ENCODE measurements around the gene TBX15.

TBX15 gene

DNA sequence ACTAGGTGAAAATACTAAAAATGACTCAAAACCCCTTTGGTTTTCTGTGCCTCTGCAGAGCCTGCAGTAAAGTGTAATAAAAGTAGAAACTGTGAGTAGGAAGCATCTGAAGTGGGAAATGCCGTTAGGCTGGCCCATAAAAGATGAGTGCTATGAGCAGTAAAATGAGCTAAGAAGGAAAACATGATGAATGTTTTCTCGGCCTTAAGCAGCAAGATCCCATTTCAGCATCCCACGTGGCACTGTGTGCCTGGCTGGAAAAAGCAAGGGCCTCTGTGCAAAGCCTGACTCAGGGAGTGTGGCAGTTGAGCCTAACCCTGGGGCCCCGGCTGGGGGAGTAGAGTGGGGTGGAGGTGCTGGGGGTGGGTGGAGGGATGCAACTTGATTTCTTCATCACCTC lies 109.5 kb downstream of the TBX15 start:
- TF ChIP-seq, protein P1, sequence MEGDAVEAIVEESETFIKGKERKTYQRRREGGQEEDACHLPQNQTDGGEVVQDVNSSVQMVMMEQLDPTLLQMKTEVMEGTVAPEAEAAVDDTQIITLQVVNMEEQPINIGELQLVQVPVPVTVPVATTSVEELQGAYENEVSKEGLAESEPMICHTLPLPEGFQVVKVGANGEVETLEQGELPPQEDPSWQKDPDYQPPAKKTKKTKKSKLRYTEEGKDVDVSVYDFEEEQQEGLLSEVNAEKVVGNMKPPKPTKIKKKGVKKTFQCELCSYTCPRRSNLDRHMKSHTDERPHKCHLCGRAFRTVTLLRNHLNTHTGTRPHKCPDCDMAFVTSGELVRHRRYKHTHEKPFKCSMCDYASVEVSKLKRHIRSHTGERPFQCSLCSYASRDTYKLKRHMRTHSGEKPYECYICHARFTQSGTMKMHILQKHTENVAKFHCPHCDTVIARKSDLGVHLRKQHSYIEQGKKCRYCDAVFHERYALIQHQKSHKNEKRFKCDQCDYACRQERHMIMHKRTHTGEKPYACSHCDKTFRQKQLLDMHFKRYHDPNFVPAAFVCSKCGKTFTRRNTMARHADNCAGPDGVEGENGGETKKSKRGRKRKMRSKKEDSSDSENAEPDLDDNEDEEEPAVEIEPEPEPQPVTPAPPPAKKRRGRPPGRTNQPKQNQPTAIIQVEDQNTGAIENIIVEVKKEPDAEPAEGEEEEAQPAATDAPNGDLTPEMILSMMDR (IDR thresholded peaks at IDR 0.05; ENCODE audit: low read depth, low read length, poor library complexity, severe bottlenecking) = no peak
- TF ChIP-seq EZH2phosphoT487 (IDR thresholded peaks at IDR 0.05; ENCODE audit: borderline replicate concordance, low read length) = no peak
- Histone ChIP-seq H3F3A (ENCODE audit: control insufficient read depth, insufficient read depth) (no peaks in the 10 kb centered on the region), H4K20me1 (ENCODE audit: control insufficient read depth, insufficient read depth, low read depth, low read length) (no peaks in the 10 kb centered on the region), H3K27ac (ENCODE audit: low read depth, low read length) (no peak overlapping the region), H3K79me2 (ENCODE audit: control insufficient read depth, low read length) (no peaks in the 10 kb centered on the region), H3K27me3 (ENCODE audit: control insufficient read depth, low read length) (no peaks in the 10 kb centered on the region), H3K9me2 (replicated peaks; ENCODE audit: control insufficient read depth, low read length) (no peaks in the 10 kb centered on the region), H3K36me3 (ENCODE audit: control insufficient read depth, low read length) (no peaks in the 10 kb centered on the region), H3K4me2 (ENCODE audit: low read length) (no peak overlapping the region), H3K9me3 (ENCODE audit: control insufficient read depth, insufficient read depth, low read length) (no peaks in the 10 kb centered on the region), H3K4me1 (ENCODE audit: control insufficient read depth, low read length) (no peaks in the 10 kb centered on the region), H3K4me3 (ENCODE audit: low read length) (no peak overlapping the region)

DNA sequence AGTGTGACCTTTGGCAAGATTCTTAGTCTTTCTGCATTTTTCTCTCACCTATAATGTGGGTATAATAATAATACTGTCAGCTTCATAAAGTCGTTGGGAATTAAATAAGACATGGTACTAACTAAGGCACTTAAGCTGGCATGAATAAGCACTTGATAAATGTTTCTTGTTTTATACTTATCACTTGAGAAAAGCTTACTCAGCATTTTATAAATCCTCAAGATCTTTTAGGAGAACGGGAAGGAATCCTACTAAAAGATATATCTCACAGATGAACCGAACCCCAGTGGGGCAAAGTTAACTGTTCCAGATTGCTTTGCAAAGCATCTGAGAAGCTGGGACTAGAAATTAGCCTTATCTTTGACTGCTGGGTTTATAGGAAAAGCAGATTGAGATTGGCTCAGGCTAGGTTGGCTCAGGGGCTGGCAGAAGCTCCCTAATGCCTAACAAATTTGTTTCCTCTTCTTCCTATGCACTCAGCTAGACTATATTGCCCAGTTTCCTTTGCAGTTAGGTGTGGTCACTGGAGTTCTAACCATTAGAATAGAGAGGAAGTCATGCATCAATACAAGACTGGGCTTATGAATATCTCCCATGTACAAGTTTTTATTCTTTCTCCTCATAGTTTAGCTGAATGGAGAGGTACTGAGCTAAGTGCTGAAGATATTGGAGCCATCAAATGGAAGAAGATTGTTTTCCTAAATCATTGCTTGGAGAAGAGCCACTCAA lies 110.3 kb downstream of the TBX15 start:
- H3K4me1 ChIP-seq (ENCODE audit: control insufficient read depth, low read length) = no peaks in the 10 kb centered on the region

DNA sequence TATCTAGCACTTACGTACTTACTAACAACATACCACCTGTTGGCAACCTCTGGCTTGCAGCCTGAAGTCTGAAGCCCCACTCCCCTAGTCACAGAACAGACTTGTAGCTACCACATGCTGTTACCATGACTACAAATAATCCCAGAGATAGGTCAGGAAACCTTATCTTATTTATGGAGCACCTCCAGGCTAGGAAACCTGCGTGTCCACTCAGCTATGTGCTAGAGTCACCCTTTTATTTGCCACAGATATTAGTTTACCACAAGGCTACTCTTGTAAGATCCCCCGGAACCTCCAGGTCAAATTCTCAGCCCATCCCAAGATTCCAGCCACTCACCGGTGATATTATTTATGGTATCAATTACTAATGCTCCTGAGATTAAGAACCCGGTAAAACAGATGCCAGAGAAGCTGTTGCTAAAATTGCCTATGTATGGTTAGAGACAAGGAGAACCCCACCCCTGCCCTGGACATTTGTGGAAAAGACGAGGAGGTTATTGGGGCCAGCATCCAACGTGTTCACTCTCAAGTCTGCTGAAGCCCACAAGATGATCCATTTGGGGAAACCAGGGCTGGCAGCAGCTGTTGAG lies 116.5 kb downstream of the TBX15 start:
- Histone ChIP-seq H3K36me3 (ENCODE audit: control insufficient read depth, low read length) (no peaks in the 10 kb centered on the region), H3K4me3 (ENCODE audit: low read length) (no peak overlapping the region), H3K4me2 (ENCODE audit: low read length) (no peak overlapping the region), H3F3A (ENCODE audit: control insufficient read depth, insufficient read depth) (no peaks in the 10 kb centered on the region), H3K27me3 (ENCODE audit: control insufficient read depth, low read length) (no peaks in the 10 kb centered on the region), H4K20me1 (ENCODE audit: control insufficient read depth, insufficient read depth, low read depth, low read length) (no peaks in the 10 kb centered on the region), H3K79me2 (ENCODE audit: control insufficient read depth, low read length) (no peaks in the 10 kb centered on the region), H3K9me2 (replicated peaks; ENCODE audit: control insufficient read depth, low read length) (no peaks in the 10 kb centered on the region), H3K9me3 (ENCODE audit: control insufficient read depth, insufficient read depth, low read length) (no peaks in the 10 kb centered on the region), H3K4me1 (ENCODE audit: control insufficient read depth, low read length) (no peaks in the 10 kb centered on the region), H3K27ac (ENCODE audit: low read depth, low read length) (no peak overlapping the region)
- TF ChIP-seq EZH2phosphoT487 (IDR thresholded peaks at IDR 0.05; ENCODE audit: borderline replicate concordance, low read length) = no peak
- TF ChIP-seq, protein P1 (IDR thresholded peaks at IDR 0.05; ENCODE audit: low read depth, low read length, poor library complexity, severe bottlenecking) = no peak

More for the DNA sequence above, 110.3 kb downstream of the TBX15 start:
- Histone ChIP-seq H3K9me2 (replicated peaks; ENCODE audit: control insufficient read depth, low read length) (no peaks in the 10 kb centered on the region), H3K4me3 (ENCODE audit: low read length) (no peak overlapping the region), H3F3A (ENCODE audit: control insufficient read depth, insufficient read depth) (no peaks in the 10 kb centered on the region), H3K4me2 (ENCODE audit: low read length) (no peak overlapping the region), H3K79me2 (ENCODE audit: control insufficient read depth, low read length) (no peaks in the 10 kb centered on the region), H4K20me1 (ENCODE audit: control insufficient read depth, insufficient read depth, low read depth, low read length) (no peaks in the 10 kb centered on the region), H3K27ac (ENCODE audit: low read depth, low read length) (no peak overlapping the region), H3K27me3 (ENCODE audit: control insufficient read depth, low read length) (no peaks in the 10 kb centered on the region), H3K9me3 (ENCODE audit: control insufficient read depth, insufficient read depth, low read length) (no peaks in the 10 kb centered on the region), H3K36me3 (ENCODE audit: control insufficient read depth, low read length) (no peaks in the 10 kb centered on the region)
- TF ChIP-seq EZH2phosphoT487 (IDR thresholded peaks at IDR 0.05; ENCODE audit: borderline replicate concordance, low read length) = no peak
- TF ChIP-seq, protein P1 (IDR thresholded peaks at IDR 0.05; ENCODE audit: low read depth, low read length, poor library complexity, severe bottlenecking) = no peak
